Osteoblast (primary cell): Measurements from ENCODE around the gene AGTRAP. TPM values are rescaled to one million over a fixed set of nuclear protein-coding genes. Genes with fewer than 3 reads are reported as not detected.
A peak's percentile ranks its signal among the peaks of the same experiment; 100 is the strongest.

Source experiments
- DNase-seq: peaks from one replicate; pipeline ENCODE4 v3.0.0; 2011; ENCODE audit warnings: low spot score, mixed read lengths; ENCODE audit not compliant: insufficient read length; ENCODE audit errors: missing footprints
- H2AFZ ChIP-seq: 2 replicates; pipeline ENCODE4 v1.6.0; 2011; ENCODE audit warnings: mild to moderate bottlenecking, low read length
- H3K27ac ChIP-seq: 2 replicates; pipeline ENCODE4 v1.5.1; 2011; ENCODE audit warnings: mild to moderate bottlenecking, low read depth, low read length, moderate library complexity
- H3K27me3 ChIP-seq: 2 replicates; pipeline ENCODE4 v1.6.0; 2012; ENCODE audit warnings: mild to moderate bottlenecking, control low read depth, inconsistent platforms, low read length, moderate library complexity; ENCODE audit not compliant: insufficient read depth
- H3K36me3 ChIP-seq: 2 replicates; pipeline ENCODE4 v1.5.1; 2011; ENCODE audit warnings: mild to moderate bottlenecking, low read length, control low read depth, moderate library complexity; ENCODE audit not compliant: insufficient read depth
- H3K4me1 ChIP-seq: 2 replicates; pipeline ENCODE4 v1.5.1; 2011; ENCODE audit warnings: mild to moderate bottlenecking, low read length, control low read depth, moderate library complexity; ENCODE audit not compliant: insufficient read depth
- H3K4me2 ChIP-seq: 2 replicates; pipeline ENCODE4 v1.6.0; 2011; ENCODE audit warnings: mild to moderate bottlenecking, low read length; ENCODE audit not compliant: insufficient read depth
- H3K4me3 ChIP-seq: fragments of 200-600 bp; sonication (generic); 3 replicates; pipeline ENCODE4 v1.5.1; 2012; ENCODE audit warnings: mild to moderate bottlenecking, low read length, inconsistent platforms; ENCODE audit not compliant: insufficient read depth
- H3K79me2 ChIP-seq: 2 replicates; pipeline ENCODE4 v1.6.0; 2012; ENCODE audit warnings: mild to moderate bottlenecking, low read length, control low read depth, inconsistent platforms; ENCODE audit not compliant: insufficient read depth
- H3K9me3 ChIP-seq: 2 replicates; pipeline ENCODE4 v1.5.1; 2011; ENCODE audit warnings: low read depth, low read length, control low read depth
- H4K20me1 ChIP-seq: 2 replicates; pipeline ENCODE4 v1.6.0; 2012; ENCODE audit warnings: mild to moderate bottlenecking, low read length, control low read depth; ENCODE audit not compliant: insufficient read depth
- total RNA-seq: library from RNA; depleted of rRNA; stranded (reverse); fragments of >200 nt; gene quantifications from 2 replicates; pipeline ENCODE4 v1.2.3, GENCODE V29; 2012
- TF ChIP-seq, protein P1 (sequence below): IDR thresholded peaks from 2 replicates; pipeline ENCODE4 v1.5.1; 2011; ENCODE audit warnings: mild to moderate bottlenecking, low read depth, low read length, moderate library complexity; ENCODE audit errors: extremely low read depth

AGTRAP gene
- total RNA-seq, 1 donor = 56.5 TPM

DNA sequence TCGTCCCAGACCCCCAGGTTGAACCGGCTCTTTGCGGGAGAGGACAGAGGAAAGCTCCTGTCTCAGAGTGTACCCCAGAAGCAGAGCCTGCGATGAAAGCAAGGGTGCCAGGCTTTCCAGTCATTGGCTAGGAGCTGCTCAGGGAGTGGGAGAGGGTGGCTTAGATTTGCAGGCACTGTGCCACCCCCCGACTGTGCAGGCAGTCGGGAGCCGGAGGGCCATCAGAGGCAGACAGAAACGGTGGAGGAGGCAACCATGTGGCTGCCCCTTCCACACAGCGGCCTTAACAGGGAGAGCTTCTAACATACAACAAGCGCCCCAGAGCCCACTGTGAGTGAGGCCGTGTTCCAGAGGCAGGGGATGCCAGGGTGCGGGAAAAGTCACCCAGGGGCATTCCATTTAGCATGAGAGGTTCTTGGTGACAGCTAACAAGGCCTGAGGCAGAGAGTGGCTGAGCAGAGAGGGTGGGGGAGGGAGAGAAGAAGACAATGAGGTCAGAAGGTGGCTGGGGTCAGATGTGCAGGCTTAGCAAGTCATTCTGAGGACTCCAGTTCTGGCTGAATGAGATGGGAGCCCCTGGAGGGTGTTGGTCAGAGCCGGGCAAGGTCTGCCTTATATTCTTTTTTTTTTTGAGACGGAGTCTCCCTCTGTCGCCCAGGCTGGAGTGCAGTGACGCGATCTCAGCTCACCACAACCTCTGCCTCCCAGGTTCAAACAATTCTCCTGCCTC, 16.6 kb downstream of the AGTRAP start:
- Histone ChIP-seq H3K9me3 (no peaks in the 10 kb centered on the region), H4K20me1 (peaks cover 12% of the 10 kb centered on the region), H3K79me2 (no peaks in the 10 kb centered on the region), H3K36me3 (peaks cover 18% of the 10 kb centered on the region), H3K4me1 (no peaks in the 10 kb centered on the region), H2AFZ (no peak overlapping the region), H3K27ac (no peak overlapping the region), H3K4me2 (no peak overlapping the region), H3K4me3 (no peak overlapping the region), H3K27me3 (peaks cover 3% of the 10 kb centered on the region)
- TF ChIP-seq, protein P1, sequence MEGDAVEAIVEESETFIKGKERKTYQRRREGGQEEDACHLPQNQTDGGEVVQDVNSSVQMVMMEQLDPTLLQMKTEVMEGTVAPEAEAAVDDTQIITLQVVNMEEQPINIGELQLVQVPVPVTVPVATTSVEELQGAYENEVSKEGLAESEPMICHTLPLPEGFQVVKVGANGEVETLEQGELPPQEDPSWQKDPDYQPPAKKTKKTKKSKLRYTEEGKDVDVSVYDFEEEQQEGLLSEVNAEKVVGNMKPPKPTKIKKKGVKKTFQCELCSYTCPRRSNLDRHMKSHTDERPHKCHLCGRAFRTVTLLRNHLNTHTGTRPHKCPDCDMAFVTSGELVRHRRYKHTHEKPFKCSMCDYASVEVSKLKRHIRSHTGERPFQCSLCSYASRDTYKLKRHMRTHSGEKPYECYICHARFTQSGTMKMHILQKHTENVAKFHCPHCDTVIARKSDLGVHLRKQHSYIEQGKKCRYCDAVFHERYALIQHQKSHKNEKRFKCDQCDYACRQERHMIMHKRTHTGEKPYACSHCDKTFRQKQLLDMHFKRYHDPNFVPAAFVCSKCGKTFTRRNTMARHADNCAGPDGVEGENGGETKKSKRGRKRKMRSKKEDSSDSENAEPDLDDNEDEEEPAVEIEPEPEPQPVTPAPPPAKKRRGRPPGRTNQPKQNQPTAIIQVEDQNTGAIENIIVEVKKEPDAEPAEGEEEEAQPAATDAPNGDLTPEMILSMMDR = no peak
- DNase-seq = peak; percentile 46

DNA sequence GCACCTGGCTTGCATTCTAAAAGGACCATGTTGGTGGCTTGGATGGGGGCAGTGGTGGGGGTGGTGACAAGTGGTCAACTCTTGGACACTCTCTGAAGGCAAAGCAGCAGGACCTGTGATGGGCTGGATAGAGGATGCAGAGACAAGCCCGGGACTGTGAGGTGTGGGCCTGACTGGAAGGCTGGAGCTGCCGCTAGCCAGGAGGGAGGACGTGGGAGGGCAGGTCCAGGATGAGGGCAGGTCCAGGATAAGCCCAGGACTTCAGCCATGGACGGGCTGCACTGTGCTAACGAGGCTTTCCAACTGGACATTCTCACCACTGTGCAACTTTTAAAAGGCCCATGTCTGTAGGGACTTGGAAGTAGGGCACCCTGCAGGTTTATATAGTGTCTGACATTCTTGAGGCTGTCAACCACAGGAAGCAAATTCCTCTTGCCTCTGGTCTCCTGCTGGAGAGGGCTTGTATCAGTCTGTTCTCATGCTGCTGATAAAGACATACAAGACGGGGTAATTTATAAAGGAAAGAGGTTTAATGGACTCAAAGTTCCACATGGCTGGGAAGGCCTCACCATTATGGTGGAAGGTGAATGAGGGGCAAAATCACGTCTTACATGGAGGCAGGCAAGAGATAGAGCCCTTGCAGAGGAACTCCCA, 17.7 kb downstream of the AGTRAP start:
- TF ChIP-seq, protein P1 = no peak
- H3K36me3 ChIP-seq = peaks cover 15% of the 10 kb centered on the region
- H3K27ac ChIP-seq = no peak overlapping the region
- H3K4me2 ChIP-seq = no peak overlapping the region
- H3K9me3 ChIP-seq = no peaks in the 10 kb centered on the region
- no peaks in the 10 kb centered on the region for H3K4me1 ChIP-seq
- DNase-seq = peak; percentile 46
- H2AFZ ChIP-seq = no peak overlapping the region
- H4K20me1 ChIP-seq = peaks cover 5% of the 10 kb centered on the region
- no peaks in the 10 kb centered on the region for H3K79me2 ChIP-seq
- H3K4me3 ChIP-seq = no peak overlapping the region
- peaks cover 3% of the 10 kb centered on the region for H3K27me3 ChIP-seq

DNA sequence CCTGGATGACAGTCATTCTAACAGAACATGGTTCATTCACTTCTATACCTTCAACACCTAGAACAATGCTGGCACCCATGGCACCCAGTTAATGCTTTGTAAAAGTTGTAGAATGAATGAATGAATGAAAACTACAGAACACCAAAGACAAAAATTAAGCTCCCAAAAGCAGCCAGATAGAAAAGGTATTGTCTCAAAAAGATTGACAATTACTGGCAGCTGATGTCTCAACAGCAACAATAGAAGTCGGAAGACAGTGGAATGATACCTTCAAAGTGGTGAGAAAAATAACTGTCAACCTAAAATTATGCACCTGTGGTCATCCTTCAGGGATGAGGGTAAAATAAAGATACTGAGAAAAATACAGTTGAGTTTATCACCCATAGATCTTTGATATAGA, 21.1 kb downstream of the AGTRAP start:
- peak; percentile 25 for DNase-seq
- H3K79me2 ChIP-seq = no peaks in the 10 kb centered on the region
- H2AFZ ChIP-seq = no peak overlapping the region
- no peaks in the 10 kb centered on the region for H4K20me1 ChIP-seq
- H3K36me3 ChIP-seq = no peaks in the 10 kb centered on the region
- TF ChIP-seq, protein P1 = no peak
- no peaks in the 10 kb centered on the region for H3K9me3 ChIP-seq
- no peak overlapping the region for H3K27ac ChIP-seq
- H3K27me3 ChIP-seq = peaks cover 10% of the 10 kb centered on the region
- no peak overlapping the region for H3K4me2 ChIP-seq
- H3K4me3 ChIP-seq = no peak overlapping the region
- H3K4me1 ChIP-seq = no peaks in the 10 kb centered on the region

DNA sequence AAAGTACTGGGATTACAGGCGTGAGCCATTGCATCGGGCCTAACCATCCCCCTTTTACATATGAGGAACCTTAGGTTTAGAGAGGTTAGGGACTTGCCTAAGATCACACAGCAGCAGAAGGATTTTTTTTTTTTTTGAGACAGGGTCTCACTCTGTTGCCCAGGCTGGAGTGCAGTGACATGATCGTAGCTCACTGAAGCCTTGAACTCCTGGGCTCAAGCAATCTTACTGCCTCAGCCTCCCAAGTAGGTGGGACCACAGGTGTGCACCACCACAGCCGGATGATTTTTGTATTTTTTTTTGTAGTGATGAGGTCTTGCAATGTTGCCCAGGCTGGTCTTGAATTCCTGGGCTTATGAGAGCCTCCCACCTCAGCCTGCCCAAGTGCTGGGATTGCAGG, 23.9 kb downstream of the AGTRAP start:
- no peaks in the 10 kb centered on the region for H4K20me1 ChIP-seq
- H3K27ac ChIP-seq = no peak overlapping the region
- H3K4me1 ChIP-seq = no peaks in the 10 kb centered on the region
- H3K9me3 ChIP-seq = no peaks in the 10 kb centered on the region
- peaks cover 18% of the 10 kb centered on the region for H3K27me3 ChIP-seq
- TF ChIP-seq, protein P1 = no peak
- no peak overlapping the region for H3K4me3 ChIP-seq
- DNase-seq = no peak
- no peaks in the 10 kb centered on the region for H3K79me2 ChIP-seq
- H2AFZ ChIP-seq = no peak overlapping the region
- no peak overlapping the region for H3K4me2 ChIP-seq
- no peaks in the 10 kb centered on the region for H3K36me3 ChIP-seq
